ENCODE results near the gene CERS2. TPM values are rescaled to one million over a fixed set of nuclear protein-coding genes. Genes with fewer than 3 reads are reported as not detected.

Gene CERS2
- total RNA-seq, 1 donor from 2014 or later: 37.2 TPM

Small RNA genes lying within 50 kb of the gene (small RNA-seq; reads per million reads assigned to genes)
- not detected for gene RNU6-884P (ENCODE audit: low replicate concordance)

Other genes with a start within 250 kb of the CERS2 start
- 17.6 TPM for gene CTSS, start 209.1 kb downstream of the CERS2 start, total RNA-seq
- gene CTSK, start 166.6 kb downstream of the CERS2 start, total RNA-seq: 85.3 TPM
- gene ARNT, start 98.2 kb downstream of the CERS2 start, total RNA-seq: 60.7 TPM
- gene CTXND2, start 87.7 kb downstream of the CERS2 start, total RNA-seq: not detected
- 31.0 TPM for gene SETDB1, start 48.5 kb downstream of the CERS2 start, total RNA-seq
- gene ANXA9, start 7.5 kb upstream of the CERS2 start, total RNA-seq: 1.6 TPM
- 15.4 TPM for gene MINDY1, start 32.1 kb upstream of the CERS2 start, total RNA-seq
- 26.4 TPM for gene PRUNE1, start 33.6 kb upstream of the CERS2 start, total RNA-seq
- 43.3 TPM for gene BNIPL, start 61.8 kb upstream of the CERS2 start, total RNA-seq
- 2.9 TPM for gene C1orf56, start 72.9 kb upstream of the CERS2 start, total RNA-seq
- 39.4 TPM for gene CDC42SE1, start 84.8 kb upstream of the CERS2 start, total RNA-seq
- 1.6 TPM for gene MLLT11, start 85.6 kb upstream of the CERS2 start, total RNA-seq
- 18.1 TPM for gene GABPB2, start 95.9 kb upstream of the CERS2 start, total RNA-seq
- gene SEMA6C, start 171.8 kb upstream of the CERS2 start, total RNA-seq: 83.6 TPM
- gene TNFAIP8L2, start 181.8 kb upstream of the CERS2 start, total RNA-seq: 2.7 TPM
- 7.1 TPM for gene LYSMD1, start 191.1 kb upstream of the CERS2 start, total RNA-seq
- gene SCNM1, start 191.3 kb upstream of the CERS2 start, total RNA-seq: 19.1 TPM
- gene TMOD4, start 201.1 kb upstream of the CERS2 start, total RNA-seq: 28.3 TPM
- gene VPS72, start 215.4 kb upstream of the CERS2 start, total RNA-seq: 29.2 TPM
- 73.4 TPM for gene PIP5K1A, start 223.7 kb upstream of the CERS2 start, total RNA-seq

Measured in tongue (tissue), 2 donors.